ENCODE measurements around the gene ADCY9.

DNA sequence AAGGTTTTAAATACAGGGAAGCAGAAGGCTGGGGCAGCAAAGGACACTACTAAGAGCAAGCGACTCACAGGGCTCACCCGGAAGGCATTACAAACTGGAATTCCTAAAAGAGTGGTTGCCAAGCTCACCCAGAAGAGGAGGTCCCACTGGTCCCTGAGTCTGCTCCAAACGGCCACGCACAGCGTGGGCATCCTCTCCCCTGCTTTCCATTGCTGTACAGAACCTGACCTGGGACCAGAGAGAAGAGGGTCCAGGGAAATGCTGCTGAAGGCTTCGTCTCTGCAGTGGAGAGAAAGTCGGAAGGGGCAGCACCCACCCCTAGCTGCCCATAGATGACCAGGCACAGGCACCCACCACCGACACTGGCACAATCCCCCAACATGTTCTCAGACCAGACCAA, 67.2 kb downstream of the ADCY9 start:
- TF ChIP-seq POLR2AphosphoS5 (IDR thresholded peaks at IDR 0.05; ENCODE audit: low read depth) (no peak), GABPA (IDR thresholded peaks at IDR 0.05; ENCODE audit: low read depth) (no peak), SPI1 (IDR thresholded peaks at IDR 0.05; ENCODE audit: borderline replicate concordance, low read depth) (no peak)
- TF ChIP-seq, protein P1, sequence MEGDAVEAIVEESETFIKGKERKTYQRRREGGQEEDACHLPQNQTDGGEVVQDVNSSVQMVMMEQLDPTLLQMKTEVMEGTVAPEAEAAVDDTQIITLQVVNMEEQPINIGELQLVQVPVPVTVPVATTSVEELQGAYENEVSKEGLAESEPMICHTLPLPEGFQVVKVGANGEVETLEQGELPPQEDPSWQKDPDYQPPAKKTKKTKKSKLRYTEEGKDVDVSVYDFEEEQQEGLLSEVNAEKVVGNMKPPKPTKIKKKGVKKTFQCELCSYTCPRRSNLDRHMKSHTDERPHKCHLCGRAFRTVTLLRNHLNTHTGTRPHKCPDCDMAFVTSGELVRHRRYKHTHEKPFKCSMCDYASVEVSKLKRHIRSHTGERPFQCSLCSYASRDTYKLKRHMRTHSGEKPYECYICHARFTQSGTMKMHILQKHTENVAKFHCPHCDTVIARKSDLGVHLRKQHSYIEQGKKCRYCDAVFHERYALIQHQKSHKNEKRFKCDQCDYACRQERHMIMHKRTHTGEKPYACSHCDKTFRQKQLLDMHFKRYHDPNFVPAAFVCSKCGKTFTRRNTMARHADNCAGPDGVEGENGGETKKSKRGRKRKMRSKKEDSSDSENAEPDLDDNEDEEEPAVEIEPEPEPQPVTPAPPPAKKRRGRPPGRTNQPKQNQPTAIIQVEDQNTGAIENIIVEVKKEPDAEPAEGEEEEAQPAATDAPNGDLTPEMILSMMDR (IDR thresholded peaks at IDR 0.05; ENCODE audit: insufficient read depth, low read length): no peak
- TF ChIP-seq, protein P2, sequence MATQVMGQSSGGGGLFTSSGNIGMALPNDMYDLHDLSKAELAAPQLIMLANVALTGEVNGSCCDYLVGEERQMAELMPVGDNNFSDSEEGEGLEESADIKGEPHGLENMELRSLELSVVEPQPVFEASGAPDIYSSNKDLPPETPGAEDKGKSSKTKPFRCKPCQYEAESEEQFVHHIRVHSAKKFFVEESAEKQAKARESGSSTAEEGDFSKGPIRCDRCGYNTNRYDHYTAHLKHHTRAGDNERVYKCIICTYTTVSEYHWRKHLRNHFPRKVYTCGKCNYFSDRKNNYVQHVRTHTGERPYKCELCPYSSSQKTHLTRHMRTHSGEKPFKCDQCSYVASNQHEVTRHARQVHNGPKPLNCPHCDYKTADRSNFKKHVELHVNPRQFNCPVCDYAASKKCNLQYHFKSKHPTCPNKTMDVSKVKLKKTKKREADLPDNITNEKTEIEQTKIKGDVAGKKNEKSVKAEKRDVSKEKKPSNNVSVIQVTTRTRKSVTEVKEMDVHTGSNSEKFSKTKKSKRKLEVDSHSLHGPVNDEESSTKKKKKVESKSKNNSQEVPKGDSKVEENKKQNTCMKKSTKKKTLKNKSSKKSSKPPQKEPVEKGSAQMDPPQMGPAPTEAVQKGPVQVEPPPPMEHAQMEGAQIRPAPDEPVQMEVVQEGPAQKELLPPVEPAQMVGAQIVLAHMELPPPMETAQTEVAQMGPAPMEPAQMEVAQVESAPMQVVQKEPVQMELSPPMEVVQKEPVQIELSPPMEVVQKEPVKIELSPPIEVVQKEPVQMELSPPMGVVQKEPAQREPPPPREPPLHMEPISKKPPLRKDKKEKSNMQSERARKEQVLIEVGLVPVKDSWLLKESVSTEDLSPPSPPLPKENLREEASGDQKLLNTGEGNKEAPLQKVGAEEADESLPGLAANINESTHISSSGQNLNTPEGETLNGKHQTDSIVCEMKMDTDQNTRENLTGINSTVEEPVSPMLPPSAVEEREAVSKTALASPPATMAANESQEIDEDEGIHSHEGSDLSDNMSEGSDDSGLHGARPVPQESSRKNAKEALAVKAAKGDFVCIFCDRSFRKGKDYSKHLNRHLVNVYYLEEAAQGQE (IDR thresholded peaks at IDR 0.05; ENCODE audit: insufficient replicate concordance, low read depth): no peak
